HCT116 (cell line): Measurements from ENCODE around the gene POLN. TPM values are rescaled to one million over a fixed set of nuclear protein-coding genes. Genes with fewer than 3 reads are reported as not detected.

Experiments
- ATAC-seq: fragments of 200-7000 bp; cut with Tn5 transposase; 2 replicates; pipeline ENCODE4 v1.9.1; 2020; ENCODE audit warnings: mild to moderate bottlenecking, moderate library complexity
- BruUV-seq: library from RNA; stranded (reverse); fragments of 400-500 nt; replicated peaks from 2 replicates; lab custom pipeline; 2021; lab: Mats Ljungman, UMichigan
- CTCF ChIA-PET: fragments of 300-600 bp; sonication (Branson Sonifier 250); formaldehyde crosslinking; loops from one replicate; lab custom pipeline; 2021; ENCODE audit warnings: antibody characterized with exemption; lab: Charles Lee
- POLR2A ChIA-PET: fragments of 300-600, 350-600 bp; sonication (Branson Sonifier 250); formaldehyde crosslinking; loops from one replicate; lab custom pipeline; 2021; ENCODE audit warnings: antibody characterized with exemption; lab: Charles Lee
- RAD21 ChIA-PET, 2 experiments: fragments of 300-600 bp; sonication (Branson Sonifier 250); formaldehyde crosslinking; loops; one replicate each; lab custom pipeline; 2023; ENCODE audit warnings: low total read pairs in 2 of 2; ENCODE audit not compliant: uncharacterized antibody in 2 of 2, unreplicated experiment in 2 of 2, low non-redundant PET in 1 of 2; lab: Charles Lee
- DNase-seq: peaks from one replicate; pipeline ENCODE4 v3.0.0-alpha.2; 2010; ENCODE audit warnings: low read depth, low spot score
- H2AFZ ChIP-seq: fragments of 200-600 bp; shearing (Covaris generic), sonication (generic); 2 replicates; pipeline ENCODE4 v1.6.1; 2017; ENCODE audit warnings: low read depth, mixed run types, mixed read lengths, antibody characterized with exemption, low read length; ENCODE audit not compliant: poor library complexity, severe bottlenecking
- H3K27ac ChIP-seq: 2 replicates; pipeline ENCODE4 v1.5.1; 2012; ENCODE audit warnings: low read depth, low read length
- H3K27me3 ChIP-seq: fragments of 200-600 bp; sonication (generic); 2 replicates; pipeline ENCODE4 v1.6.1; 2016; ENCODE audit warnings: mixed run types, low read length, mixed read lengths; ENCODE audit not compliant: insufficient read depth
- H3K36me3 ChIP-seq, 2 experiments: fragments of 200-500 bp in 1 of 2; fragments of 200-600 bp in 1 of 2; sonication (Bioruptor generic) in 1 of 2; sonication (generic) in 1 of 2; 2 replicates each; pipeline versions ENCODE4 v1.5.1 to v1.6.1; 2014 to 2016; ENCODE audit warnings: low read length in 2 of 2, inconsistent platforms in 1 of 2, mixed read lengths in 1 of 2, mixed run types in 1 of 2; ENCODE audit not compliant: insufficient read depth in 2 of 2, control insufficient read depth in 1 of 2
- H3K4me1 ChIP-seq, 2 experiments: fragments of 200-600 bp in 1 of 2; sonication (generic) in 1 of 2; 2 replicates each; pipeline versions ENCODE4 v1.5.1 to v1.6.1; 2012 to 2017; ENCODE audit warnings: low read length in 2 of 2, inconsistent platforms in 1 of 2, mild to moderate bottlenecking in 1 of 2, mixed read lengths in 1 of 2, mixed run types in 1 of 2, moderate library complexity in 1 of 2; ENCODE audit not compliant: insufficient read depth in 2 of 2, control insufficient read depth in 1 of 2
- H3K4me2 ChIP-seq: fragments of 200-600 bp; sonication (generic); 2 replicates; pipeline ENCODE4 v1.6.1; 2017; ENCODE audit warnings: mixed run types, low read length, mixed read lengths
- H3K4me3 ChIP-seq, 2 experiments: fragments of 200-600 bp in 1 of 2; sonication (generic) in 1 of 2; replicated peaks in 1 of 2; 2 replicates each; pipeline ENCODE4 v1.5.1; 2011 to 2016; ENCODE audit warnings: low read length in 2 of 2, control low read depth in 1 of 2, low read depth in 1 of 2, mild to moderate bottlenecking in 1 of 2, mixed read lengths in 1 of 2, mixed run types in 1 of 2
- H3K79me2 ChIP-seq: fragments of 200-600 bp; sonication (generic); 2 replicates; pipeline ENCODE4 v1.6.1; 2017; ENCODE audit warnings: mild to moderate bottlenecking, mixed run types, low read length, moderate library complexity, mixed read lengths; ENCODE audit not compliant: insufficient read depth
- H3K9ac ChIP-seq: fragments of 200-600 bp; sonication (generic); 2 replicates; pipeline ENCODE4 v1.6.1; 2016; ENCODE audit warnings: low read length, mixed read lengths
- H3K9me2 ChIP-seq: fragments of 200-600 bp; sonication (generic), shearing (Covaris generic); 2 replicates; pipeline ENCODE4 v1.6.1; 2017; ENCODE audit warnings: mixed run types, mild to moderate bottlenecking, moderate library complexity; ENCODE audit not compliant: insufficient read depth
- H3K9me3 ChIP-seq, 2 experiments: fragments of 200-500 bp in 1 of 2; fragments of 200-600 bp in 1 of 2; sonication (Bioruptor generic) in 1 of 2; sonication (generic) in 1 of 2; 2 replicates each; pipeline ENCODE4 v1.6.1; 2014 to 2017; ENCODE audit warnings: low read length in 2 of 2, mixed read lengths in 2 of 2, inconsistent platforms in 1 of 2, low read depth in 1 of 2, mild to moderate bottlenecking in 1 of 2, mixed run types in 1 of 2, moderate library complexity in 1 of 2; ENCODE audit not compliant: control insufficient read depth in 1 of 2, insufficient read depth in 1 of 2
- H4K20me1 ChIP-seq: fragments of 200-600 bp; sonication (generic), shearing (Covaris generic); 2 replicates; pipeline ENCODE4 v1.6.1; 2017; ENCODE audit warnings: mixed run types, mild to moderate bottlenecking, moderate library complexity; ENCODE audit not compliant: insufficient read depth
- EZH2phosphoT487 ChIP-seq: fragments of 200-600 bp; IDR thresholded peaks from 2 replicates; pipeline ENCODE4 v1.6.1; 2018; ENCODE audit warnings: antibody characterized with exemption, borderline replicate concordance
- JUND ChIP-seq: IDR thresholded peaks from 2 replicates; pipeline ENCODE4 v1.6.1; 2012
- MAX ChIP-seq: IDR thresholded peaks from 2 replicates; pipeline ENCODE4 v1.6.1; 2012
- RAD21 ChIP-seq: IDR thresholded peaks from 2 replicates; pipeline ENCODE4 v1.6.1; 2012; ENCODE audit warnings: low read depth, mild to moderate bottlenecking
- SP1 ChIP-seq: IDR thresholded peaks from 2 replicates; pipeline ENCODE4 v1.6.1; 2012; ENCODE audit warnings: low read depth
- SRF ChIP-seq: IDR thresholded peaks from 2 replicates; pipeline ENCODE4 v1.6.1; 2012; ENCODE audit warnings: low read depth
- TCF7L2 ChIP-seq: IDR thresholded peaks from 2 replicates; pipeline ENCODE4 v1.7.0; 2011; ENCODE audit warnings: borderline replicate concordance, inconsistent platforms; ENCODE audit not compliant: insufficient read depth, insufficient read length; ENCODE audit errors: extremely low read depth
- ZFX ChIP-seq: fragments of 450-650 bp; IDR thresholded peaks from 2 replicates; pipeline ENCODE4 v1.6.1; 2017
- intact Hi-C: fragments of 100-400 bp; cut with micrococcal nuclease; formaldehyde crosslinking; loops from 2 replicates; pipeline ENCODE4 v1.10.0; 2022
- total RNA-seq: library from RNA; stranded (reverse); gene quantifications from one replicate; pipeline ENCODE4 v1.2.1, GENCODE V29; 2021; ENCODE audit not compliant: unreplicated experiment
- TF ChIP-seq, protein P1 (sequence below): IDR thresholded peaks from 2 replicates; pipeline ENCODE4 v1.6.1; 2012
- TF ChIP-seq, protein P2 (sequence below): IDR thresholded peaks from 2 replicates; pipeline ENCODE4 v1.6.1; 2012; ENCODE audit warnings: low read depth
- TF ChIP-seq, protein P3 (sequence below), 3 experiments: fragments of 200-600 bp in 1 of 3; sonication (generic) in 1 of 3; IDR thresholded peaks in 2 of 3; conservative IDR thresholded peaks in 1 of 3; 2 replicates each; pipeline ENCODE4 v1.5.1; 2012 to 2017; ENCODE audit warnings: low read depth in 2 of 3, low read length in 2 of 3, antibody characterized with exemption in 1 of 3, borderline replicate concordance in 1 of 3, control low read depth in 1 of 3, mild to moderate bottlenecking in 1 of 3, mixed read lengths in 1 of 3, mixed run types in 1 of 3, moderate library complexity in 1 of 3; ENCODE audit not compliant: insufficient read depth in 1 of 3

The POLN gene
- total RNA-seq, 1 experiment from 2014 or later, result 3.1 TPM

DNA sequence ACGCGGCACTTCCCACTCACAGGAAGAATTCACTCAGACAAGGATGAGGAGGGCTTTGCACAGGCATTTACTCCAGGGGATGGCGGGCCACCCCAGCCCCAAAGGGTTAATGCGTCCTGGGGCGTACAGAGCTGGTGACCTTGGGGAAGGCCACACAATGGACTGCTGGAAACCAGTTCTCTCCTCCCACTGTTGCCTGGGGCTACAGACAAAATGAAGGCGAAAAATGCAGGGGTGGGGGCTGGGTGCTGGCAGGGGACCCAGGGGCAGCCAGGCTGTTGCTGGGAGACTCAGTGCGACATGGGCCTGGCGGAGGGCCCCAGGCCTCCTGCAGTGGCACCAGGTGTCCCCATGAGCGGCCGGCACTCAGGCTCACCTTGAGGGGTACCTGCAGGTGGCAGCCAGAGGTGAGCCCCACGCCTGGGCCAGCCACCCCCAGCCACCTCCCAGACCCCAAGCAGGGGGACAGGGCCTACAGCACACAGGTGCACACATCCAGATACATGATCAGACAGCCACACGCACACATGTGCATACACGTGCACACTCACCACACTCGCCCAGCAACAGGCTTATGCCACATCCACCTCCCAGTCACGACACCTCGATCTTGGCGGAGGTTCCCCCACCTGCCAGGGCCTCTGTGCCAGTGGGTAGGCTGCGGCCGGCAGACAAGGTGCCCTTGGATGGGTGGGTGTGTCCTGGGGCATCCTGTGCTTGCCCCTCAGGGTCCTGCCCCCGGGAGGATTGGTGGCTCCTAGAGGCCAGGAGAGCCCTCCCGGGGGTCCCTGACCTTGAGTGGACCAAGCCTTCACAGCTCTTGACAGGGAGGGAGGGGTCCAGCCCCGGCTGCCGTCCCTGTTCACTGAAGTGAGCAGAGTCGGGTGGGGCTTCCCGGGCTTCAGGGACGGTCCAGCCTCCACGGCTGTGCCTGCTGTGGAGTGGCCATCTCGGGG lies 169.7 kb downstream of the POLN start:
- Histone ChIP-seq H3K79me2 (no peaks in the 10 kb centered on the region), H3K27me3 (no peaks in the 10 kb centered on the region), H2AFZ (no peak overlapping the region), H4K20me1 (no peaks in the 10 kb centered on the region), H3K27ac (no peak overlapping the region), H3K4me2 (no peak overlapping the region), H3K9me2 (no peaks in the 10 kb centered on the region), H3K4me1 (peaks cover 8 to 17% of the 10 kb centered on the region in 2 experiments; a peak in 3 of 4 replicates), H3K9ac (no peak overlapping the region), H3K36me3 (no peaks in the 10 kb centered on the region), H3K9me3 (no peaks in the 10 kb centered on the region), H3K4me3 (no peak overlapping the region)
- ChIA-PET RAD21 (no interaction called here), CTCF (no interaction called here), POLR2A (no interaction called here)
- no peak for DNase-seq
- ATAC-seq, result no peak
- TF ChIP-seq, protein P1, sequence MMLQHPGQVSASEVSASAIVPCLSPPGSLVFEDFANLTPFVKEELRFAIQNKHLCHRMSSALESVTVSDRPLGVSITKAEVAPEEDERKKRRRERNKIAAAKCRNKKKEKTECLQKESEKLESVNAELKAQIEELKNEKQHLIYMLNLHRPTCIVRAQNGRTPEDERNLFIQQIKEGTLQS, result no peak
- no peak for TF ChIP-seq ZFX
- TF ChIP-seq EZH2phosphoT487, result no peak
- intact Hi-C loops, result no loop called here
- no TSS peak for BruUV-seq

GRCh38 chr4:2071252-2071911 lies 170.5 kb downstream of the POLN start:
- Histone ChIP-seq H3K9ac (no peak overlapping the region), H3K9me3 (no peaks in the 10 kb centered on the region), H3K36me3 (no peaks in the 10 kb centered on the region), H2AFZ (no peak overlapping the region), H3K4me3 (no peak overlapping the region), H3K9me2 (no peaks in the 10 kb centered on the region), H3K27ac (no peak overlapping the region; the same call in 1 of the 2 replicates), H3K27me3 (no peaks in the 10 kb centered on the region), H3K4me1 (peaks cover 8 to 17% of the 10 kb centered on the region in 2 experiments; a peak in 3 of 4 replicates), H4K20me1 (no peaks in the 10 kb centered on the region), H3K79me2 (no peaks in the 10 kb centered on the region), H3K4me2 (peak overlapping the region; percentile 37)
- TF ChIP-seq SRF, result no peak
- TF ChIP-seq, protein P2, sequence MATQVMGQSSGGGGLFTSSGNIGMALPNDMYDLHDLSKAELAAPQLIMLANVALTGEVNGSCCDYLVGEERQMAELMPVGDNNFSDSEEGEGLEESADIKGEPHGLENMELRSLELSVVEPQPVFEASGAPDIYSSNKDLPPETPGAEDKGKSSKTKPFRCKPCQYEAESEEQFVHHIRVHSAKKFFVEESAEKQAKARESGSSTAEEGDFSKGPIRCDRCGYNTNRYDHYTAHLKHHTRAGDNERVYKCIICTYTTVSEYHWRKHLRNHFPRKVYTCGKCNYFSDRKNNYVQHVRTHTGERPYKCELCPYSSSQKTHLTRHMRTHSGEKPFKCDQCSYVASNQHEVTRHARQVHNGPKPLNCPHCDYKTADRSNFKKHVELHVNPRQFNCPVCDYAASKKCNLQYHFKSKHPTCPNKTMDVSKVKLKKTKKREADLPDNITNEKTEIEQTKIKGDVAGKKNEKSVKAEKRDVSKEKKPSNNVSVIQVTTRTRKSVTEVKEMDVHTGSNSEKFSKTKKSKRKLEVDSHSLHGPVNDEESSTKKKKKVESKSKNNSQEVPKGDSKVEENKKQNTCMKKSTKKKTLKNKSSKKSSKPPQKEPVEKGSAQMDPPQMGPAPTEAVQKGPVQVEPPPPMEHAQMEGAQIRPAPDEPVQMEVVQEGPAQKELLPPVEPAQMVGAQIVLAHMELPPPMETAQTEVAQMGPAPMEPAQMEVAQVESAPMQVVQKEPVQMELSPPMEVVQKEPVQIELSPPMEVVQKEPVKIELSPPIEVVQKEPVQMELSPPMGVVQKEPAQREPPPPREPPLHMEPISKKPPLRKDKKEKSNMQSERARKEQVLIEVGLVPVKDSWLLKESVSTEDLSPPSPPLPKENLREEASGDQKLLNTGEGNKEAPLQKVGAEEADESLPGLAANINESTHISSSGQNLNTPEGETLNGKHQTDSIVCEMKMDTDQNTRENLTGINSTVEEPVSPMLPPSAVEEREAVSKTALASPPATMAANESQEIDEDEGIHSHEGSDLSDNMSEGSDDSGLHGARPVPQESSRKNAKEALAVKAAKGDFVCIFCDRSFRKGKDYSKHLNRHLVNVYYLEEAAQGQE, result no peak
- no peak for TF ChIP-seq EZH2phosphoT487
- TF ChIP-seq RAD21, result no peak
- TF ChIP-seq, protein P3, sequence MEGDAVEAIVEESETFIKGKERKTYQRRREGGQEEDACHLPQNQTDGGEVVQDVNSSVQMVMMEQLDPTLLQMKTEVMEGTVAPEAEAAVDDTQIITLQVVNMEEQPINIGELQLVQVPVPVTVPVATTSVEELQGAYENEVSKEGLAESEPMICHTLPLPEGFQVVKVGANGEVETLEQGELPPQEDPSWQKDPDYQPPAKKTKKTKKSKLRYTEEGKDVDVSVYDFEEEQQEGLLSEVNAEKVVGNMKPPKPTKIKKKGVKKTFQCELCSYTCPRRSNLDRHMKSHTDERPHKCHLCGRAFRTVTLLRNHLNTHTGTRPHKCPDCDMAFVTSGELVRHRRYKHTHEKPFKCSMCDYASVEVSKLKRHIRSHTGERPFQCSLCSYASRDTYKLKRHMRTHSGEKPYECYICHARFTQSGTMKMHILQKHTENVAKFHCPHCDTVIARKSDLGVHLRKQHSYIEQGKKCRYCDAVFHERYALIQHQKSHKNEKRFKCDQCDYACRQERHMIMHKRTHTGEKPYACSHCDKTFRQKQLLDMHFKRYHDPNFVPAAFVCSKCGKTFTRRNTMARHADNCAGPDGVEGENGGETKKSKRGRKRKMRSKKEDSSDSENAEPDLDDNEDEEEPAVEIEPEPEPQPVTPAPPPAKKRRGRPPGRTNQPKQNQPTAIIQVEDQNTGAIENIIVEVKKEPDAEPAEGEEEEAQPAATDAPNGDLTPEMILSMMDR (IDR thresholded peaks at IDR 0.05 in 2 of 3, conservative IDR thresholded peaks at IDR 0.05 in 1 of 3; ENCODE audit: borderline replicate concordance in 1 of 3, insufficient read depth in 1 of 3, low read depth in 2 of 3, low read length in 2 of 3), result no peak
- TF ChIP-seq MAX, result peak; percentile 83
- no peak for TF ChIP-seq TCF7L2
- TF ChIP-seq JUND, result no peak
- TF ChIP-seq SP1, result no peak
- BruUV-seq, result no TSS peak
- ATAC-seq (peak; percentile 63), DNase-seq (no peak)
- ChIA-PET POLR2A (no interaction called here), RAD21 (no interaction called here), CTCF (no interaction called here)
- intact Hi-C loops, result no loop called here
